GM19099 (cell line): ENCODE results near the gene AAK1.

Experiments
- POLR2A ChIP-seq: IDR thresholded peaks from 3 replicates; pipeline ENCODE4 v1.6.1; 2011; ENCODE audit warnings: low read depth; ENCODE audit not compliant: insufficient read length; ENCODE audit errors: extremely low read depth

The AAK1 gene

DNA sequence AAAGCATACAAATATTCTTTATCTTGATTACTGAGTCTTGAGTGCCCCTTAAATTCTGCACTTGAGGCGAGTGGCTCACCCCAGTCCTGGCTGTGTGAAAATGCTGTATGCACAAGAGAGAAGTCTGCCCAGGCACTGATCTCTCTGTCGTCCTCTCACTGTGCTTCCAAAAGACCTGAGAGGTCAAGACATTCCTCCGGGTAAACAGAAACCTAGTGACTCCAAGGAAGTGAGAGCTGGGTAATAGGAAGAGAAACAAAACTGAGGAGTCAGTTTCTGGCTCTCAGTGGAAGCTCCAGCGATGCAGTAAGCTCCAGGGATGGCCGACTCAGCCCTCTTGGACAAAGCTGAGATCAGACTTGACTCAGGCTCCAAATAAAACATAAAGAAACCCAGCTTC is 70.9 kb downstream of the AAK1 start:
- no peak for TF ChIP-seq POLR2A

GRCh38 chr2:69571189-69571588 is 72.3 kb downstream of the AAK1 start:
- TF ChIP-seq POLR2A = no peak

DNA sequence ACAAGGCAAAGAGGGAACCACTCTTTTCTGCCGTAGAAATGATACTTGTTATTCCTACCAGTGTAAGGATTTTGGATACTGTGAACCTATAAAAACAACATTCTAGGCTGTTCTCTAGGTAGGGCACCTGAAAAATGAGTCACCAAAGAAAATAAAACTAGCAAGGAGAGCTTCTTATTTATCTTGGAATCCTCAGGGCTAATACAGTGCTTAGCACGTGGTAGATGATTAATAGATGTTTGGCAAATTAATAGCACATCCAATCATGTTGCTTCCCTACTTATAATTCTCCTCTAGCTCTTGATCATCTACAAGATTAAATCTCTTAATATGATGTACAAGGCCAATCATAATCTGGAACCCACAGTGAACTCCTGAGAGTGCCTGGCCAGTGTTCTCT is 73.1 kb downstream of the AAK1 start:
- TF ChIP-seq POLR2A = no peak

- no peak for TF ChIP-seq POLR2A
Measured at GRCh38 chr2:69567909-69568300, 75.6 kb downstream of the AAK1 start.

DNA sequence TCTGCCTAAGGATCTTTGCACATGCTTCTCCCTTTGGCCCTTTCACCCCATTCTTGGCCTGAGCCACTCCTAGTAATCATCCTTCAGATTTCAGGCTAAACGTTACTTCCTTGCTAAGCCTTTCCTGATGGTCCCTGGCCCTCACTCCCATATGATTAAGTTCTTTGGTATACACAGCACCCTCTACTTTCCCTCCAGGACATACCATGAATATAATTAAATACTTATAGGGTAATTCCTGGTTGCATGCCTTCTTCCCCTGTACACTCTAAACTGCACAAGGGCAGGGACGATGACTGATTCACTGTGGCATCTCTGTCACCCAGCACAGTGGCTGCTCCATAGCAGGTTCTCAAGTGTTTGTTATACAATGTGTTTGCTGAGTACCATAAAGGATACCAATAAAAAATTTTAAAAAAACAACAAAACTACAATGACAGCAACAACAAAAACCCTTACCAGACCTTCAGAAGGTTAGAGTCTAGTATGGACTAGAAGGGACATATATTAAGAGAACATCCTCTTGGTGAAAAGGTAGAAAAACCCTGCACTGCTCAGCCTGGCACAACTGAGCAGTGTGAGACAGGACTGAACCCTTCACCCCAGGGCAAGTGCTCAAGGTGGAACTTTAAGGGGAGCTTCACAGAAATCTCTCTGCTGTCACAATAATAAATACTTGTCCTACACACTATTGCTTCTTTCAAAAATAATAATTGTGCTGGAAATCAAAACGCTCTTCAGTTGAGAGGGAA is 76.2 kb downstream of the AAK1 start:
- TF ChIP-seq POLR2A = no peak

DNA sequence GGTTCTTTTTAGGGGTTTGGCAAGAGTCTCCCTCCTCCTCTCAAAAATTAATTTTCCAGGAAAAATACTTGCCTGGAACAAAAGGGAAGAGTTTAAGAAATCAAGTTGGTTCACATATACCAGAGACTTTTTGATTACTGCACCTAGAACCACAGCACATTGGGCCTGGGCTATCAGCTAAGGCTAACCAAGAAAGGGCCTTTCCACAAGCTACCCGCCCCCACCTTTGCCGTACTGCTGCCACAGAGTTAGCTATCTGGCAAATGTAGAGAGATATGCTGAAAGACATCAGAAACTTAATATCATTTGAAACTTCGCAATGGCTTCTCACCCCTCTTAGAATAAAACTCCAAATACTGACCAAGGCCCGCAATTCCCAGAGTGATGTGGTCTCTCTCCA is 76.9 kb downstream of the AAK1 start:
- TF ChIP-seq POLR2A = no peak

DNA sequence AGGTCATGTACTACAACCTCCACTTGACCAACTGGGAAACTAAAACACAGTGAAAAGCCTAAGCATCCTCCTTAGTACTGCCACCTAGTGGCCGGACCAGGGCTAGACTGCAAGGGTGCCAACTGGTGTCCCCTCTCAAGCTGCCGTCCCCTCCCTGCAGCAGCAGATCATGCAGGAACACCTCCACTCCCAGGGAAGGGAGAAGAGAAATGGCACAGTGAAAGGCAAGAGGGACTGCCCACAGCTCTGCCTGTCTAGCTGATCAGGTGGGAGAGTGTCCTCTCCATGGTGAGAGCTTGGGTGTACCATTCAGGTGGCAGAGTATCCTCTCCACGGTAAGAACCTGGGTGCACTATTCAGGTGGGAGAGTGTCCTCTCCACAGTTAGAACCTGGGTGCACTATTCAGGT is 78.1 kb downstream of the AAK1 start:
- no peak for TF ChIP-seq POLR2A

DNA sequence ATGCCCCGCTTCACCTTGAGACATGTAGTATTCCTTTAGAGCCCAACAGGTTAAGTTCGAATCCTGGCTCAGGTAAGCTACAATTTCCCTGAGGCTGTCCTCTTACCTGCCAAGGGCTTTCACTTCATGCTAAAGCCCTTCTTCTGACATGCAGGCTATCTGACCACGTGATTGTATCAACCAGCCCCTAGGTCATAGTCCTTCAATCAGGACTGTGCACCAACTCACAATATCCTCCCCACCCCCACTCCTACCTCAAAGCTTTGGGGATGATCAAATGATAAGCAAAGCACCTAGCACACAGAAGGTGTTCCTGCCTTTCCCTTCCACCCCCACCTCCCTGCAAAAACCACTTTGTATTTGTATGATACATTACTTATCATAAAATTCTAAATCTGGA is 78.9 kb downstream of the AAK1 start:
- no peak for TF ChIP-seq POLR2A

- no peak for TF ChIP-seq POLR2A
Measured at GRCh38 chr2:69563021-69563420, 80.5 kb downstream of the AAK1 start.

- TF ChIP-seq POLR2A = no peak
Measured at GRCh38 chr2:69561101-69561500, 82.4 kb downstream of the AAK1 start.

GRCh38 chr2:69560147-69560482 is 83.4 kb downstream of the AAK1 start:
- TF ChIP-seq POLR2A = no peak

DNA sequence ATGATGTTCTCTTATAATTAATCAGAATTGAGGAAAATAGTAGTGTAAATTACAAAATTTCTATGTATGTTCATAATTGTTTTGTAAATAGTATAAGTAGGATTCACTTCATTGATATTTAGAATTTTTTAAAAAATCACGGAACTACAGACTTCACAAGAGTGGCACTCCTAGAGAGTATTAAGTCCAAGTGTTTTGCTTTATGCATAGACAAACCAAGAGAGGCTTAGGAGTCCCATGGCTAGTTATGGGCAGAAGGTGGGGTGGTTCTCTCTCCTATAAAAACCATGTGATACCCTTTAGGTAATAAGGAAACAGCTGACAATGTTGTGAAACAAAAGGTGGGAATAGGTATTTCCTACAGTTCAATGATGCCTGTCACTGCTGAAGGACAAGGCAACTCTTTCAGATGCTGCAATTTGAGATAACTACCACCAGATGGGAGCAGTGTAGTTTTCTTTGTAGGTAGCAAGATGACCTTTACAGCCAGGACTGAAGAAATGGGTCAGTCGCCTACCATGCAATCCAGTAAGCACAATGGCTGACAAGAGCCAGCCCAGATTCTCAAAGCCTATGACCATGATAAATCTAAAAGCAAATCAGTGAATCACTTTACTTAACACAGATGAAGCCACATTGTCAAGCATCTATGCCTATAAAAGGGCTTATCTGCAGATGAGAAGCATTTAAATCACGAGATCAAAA is 83.9 kb downstream of the AAK1 start:
- no peak for TF ChIP-seq POLR2A

- TF ChIP-seq POLR2A = no peak
Measured at GRCh38 chr2:69556008-69556407, 87.5 kb downstream of the AAK1 start.

- TF ChIP-seq POLR2A = no peak
Measured at GRCh38 chr2:69554981-69555380, 88.6 kb downstream of the AAK1 start.

- TF ChIP-seq POLR2A = no peak
Measured at GRCh38 chr2:69554568-69554967, 89.0 kb downstream of the AAK1 start.

DNA sequence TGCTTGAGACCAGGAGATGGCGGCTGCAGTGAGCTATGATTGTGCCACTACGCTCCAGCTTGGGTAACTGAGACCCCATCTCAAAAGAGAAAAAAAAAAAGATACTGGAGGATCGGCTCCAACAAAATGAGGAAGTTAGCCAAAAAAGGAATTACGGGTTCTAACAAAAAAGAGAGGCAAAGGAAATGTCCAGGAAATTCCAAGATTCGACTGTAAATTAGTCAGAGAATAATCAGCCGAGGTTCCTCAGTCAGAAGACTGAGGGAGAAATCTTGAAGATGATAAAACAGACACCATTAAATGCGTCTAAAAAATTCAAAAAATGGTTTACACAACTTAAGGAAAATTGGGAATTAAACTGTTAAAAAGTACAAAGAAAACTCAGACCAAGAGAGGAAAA is 89.5 kb downstream of the AAK1 start:
- no peak for TF ChIP-seq POLR2A
